Thyroid gland (tissue), 4 donors: ENCODE data around the gene GRIK5.

Experiments used
- CTCF ChIP-seq, 6 experiments: fragments of 200-600 bp in 3 of 6; fragments of 450-650 bp in 3 of 6; sonication (generic) in 3 of 6; IDR thresholded peaks; one replicate each; pipeline ENCODE4 v1.5.1; 2016 to 2019; ENCODE audit warnings: antibody characterized with exemption in 6 of 6, mild to moderate bottlenecking in 2 of 6, inconsistent platforms in 1 of 6, moderate library complexity in 1 of 6
- POLR2A ChIP-seq, 2 donors: fragments of 450-650 bp; IDR thresholded peaks; one replicate each; pipeline ENCODE4 v1.6.1; 2017; ENCODE audit warnings: antibody characterized with exemption in 2 of 2, mild to moderate bottlenecking in 2 of 2, moderate library complexity in 1 of 2

GRCh38 chr19:42081584-42082203, 11.7 kb upstream of the GRIK5 start:
- TF ChIP-seq CTCF (IDR thresholded peaks at IDR 0.05) (peak in 3 of 6 experiments; percentile 11 to 32 (median 20)), POLR2A (IDR thresholded peaks at IDR 0.05) (no peak)
